Measurements from ENCODE around the gene CLSTN2. TPM values are rescaled to one million over a fixed set of nuclear protein-coding genes. Genes with fewer than 3 reads are reported as not detected.
"Not testable (repeated sequence)": the region's sequence is repeated elsewhere in the genome, so short reads cannot be mapped to it uniquely, and the experiment has no call there.

Gene CLSTN2
- total RNA-seq, 1 donor from 2014 or later: 80.9 TPM

DNA sequence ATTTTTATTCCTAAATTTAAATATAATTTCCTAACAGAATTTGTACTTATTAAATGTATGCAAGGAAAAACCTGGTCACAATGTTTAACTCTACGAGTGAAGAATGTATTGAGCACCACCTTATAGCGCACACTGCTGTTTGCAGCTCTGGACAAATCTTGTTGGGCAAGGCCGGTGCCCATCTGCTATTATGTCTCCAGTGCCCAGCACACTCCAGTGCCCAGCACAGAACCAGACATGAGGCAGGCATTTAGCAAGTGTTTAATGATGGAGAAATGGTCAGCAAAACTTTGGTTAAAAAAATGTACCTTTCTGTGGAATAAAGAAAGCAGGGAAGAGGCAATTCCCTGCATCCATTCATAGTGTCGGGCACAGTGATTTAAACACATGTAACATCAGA is 488.2 kb downstream of the CLSTN2 start:
- Histone ChIP-seq H3K9ac (ENCODE audit: low read length) (no peak overlapping the region), H3K4me2 (ENCODE audit: low read length) (no peak overlapping the region)
- TF ChIP-seq CTCF (IDR thresholded peaks at IDR 0.05; ENCODE audit: insufficient read depth, low read depth, low read length): no peak
- TF ChIP-seq EZH2 (IDR thresholded peaks at IDR 0.05; ENCODE audit: insufficient read depth, low read length): no peak

GRCh38 chr3:140423574-140423973 is 488.6 kb downstream of the CLSTN2 start:
- H3K27ac ChIP-seq (ENCODE audit: low read depth, low read length); H3K9ac ChIP-seq (ENCODE audit: low read length): not testable (repeated sequence)

More for the DNA sequence above, 488.2 kb downstream of the CLSTN2 start:
- DNase-seq (ENCODE audit: low read depth) (no peak), FAIRE-seq (no peak)
- no peaks in the 10 kb centered on the region for H3K36me3 ChIP-seq (ENCODE audit: insufficient read depth, low read length)
- H2AFZ ChIP-seq (ENCODE audit: low read depth, low read length): no peak overlapping the region
- H3K9me3 ChIP-seq (ENCODE audit: insufficient read depth, low read depth, low read length): no peaks in the 10 kb centered on the region
- no peaks in the 10 kb centered on the region for H3K27me3 Mint-ChIP-seq (ENCODE audit: low read depth, unreplicated experiment)
- no peaks in the 10 kb centered on the region for H3K79me2 ChIP-seq (ENCODE audit: insufficient read depth, low read length)
- H3K27ac ChIP-seq (ENCODE audit: low read depth, low read length): no peak overlapping the region
- no peaks in the 10 kb centered on the region for H4K20me1 ChIP-seq (ENCODE audit: insufficient read depth, low read length)
- peaks cover 47% of the 10 kb centered on the region for H3K4me1 Mint-ChIP-seq (ENCODE audit: low read depth, unreplicated experiment)
- no peak overlapping the region for H3K4me3 Mint-ChIP-seq (ENCODE audit: unreplicated experiment)
- H3K4me1 ChIP-seq (ENCODE audit: insufficient read depth, low read length): peaks cover 8% of the 10 kb centered on the region
- no peaks in the 10 kb centered on the region for H3K27me3 ChIP-seq (ENCODE audit: insufficient read depth, low read length)
- no peak overlapping the region for H3K4me3 ChIP-seq (ENCODE audit: insufficient read depth, low read depth, low read length)
- peak overlapping the region; percentile 97 for H3K27ac Mint-ChIP-seq (ENCODE audit: unreplicated experiment)
- peaks cover 5% of the 10 kb centered on the region for H3K9me3 Mint-ChIP-seq (ENCODE audit: unreplicated experiment)
- peaks cover 14% of the 10 kb centered on the region for H3K36me3 Mint-ChIP-seq (ENCODE audit: low read depth, unreplicated experiment)

GRCh38 chr3:140424211-140424610 is 489.2 kb downstream of the CLSTN2 start:
- no peaks in the 10 kb centered on the region for H3K79me2 ChIP-seq (ENCODE audit: insufficient read depth, low read length)
- no peaks in the 10 kb centered on the region for H3K9me3 ChIP-seq (ENCODE audit: insufficient read depth, low read depth, low read length)
- no peaks in the 10 kb centered on the region for H4K20me1 ChIP-seq (ENCODE audit: insufficient read depth, low read length)
- H3K36me3 ChIP-seq (ENCODE audit: insufficient read depth, low read length): no peaks in the 10 kb centered on the region
- H3K4me3 ChIP-seq (ENCODE audit: insufficient read depth, low read depth, low read length): no peak overlapping the region
- Mint-ChIP-seq H3K4me1 (ENCODE audit: low read depth, unreplicated experiment) (peaks cover 47% of the 10 kb centered on the region), H3K27ac (ENCODE audit: unreplicated experiment) (peak overlapping the region; percentile 97), H3K9me3 (ENCODE audit: unreplicated experiment) (peaks cover 5% of the 10 kb centered on the region), H3K4me3 (ENCODE audit: unreplicated experiment) (peak overlapping the region; percentile 36), H3K36me3 (ENCODE audit: low read depth, unreplicated experiment) (peaks cover 22% of the 10 kb centered on the region), H3K27me3 (ENCODE audit: low read depth, unreplicated experiment) (no peaks in the 10 kb centered on the region)
- no peak overlapping the region for H3K9ac ChIP-seq (ENCODE audit: low read length)
- no peak for TF ChIP-seq CTCF (IDR thresholded peaks at IDR 0.05; ENCODE audit: insufficient read depth, low read depth, low read length)
- TF ChIP-seq EZH2 (IDR thresholded peaks at IDR 0.05; ENCODE audit: insufficient read depth, low read length): no peak
- H2AFZ ChIP-seq (ENCODE audit: low read depth, low read length): no peak overlapping the region
- H3K4me1 ChIP-seq (ENCODE audit: insufficient read depth, low read length): peaks cover 8% of the 10 kb centered on the region
- H3K27me3 ChIP-seq (ENCODE audit: insufficient read depth, low read length): no peaks in the 10 kb centered on the region
- no peak overlapping the region for H3K27ac ChIP-seq (ENCODE audit: low read depth, low read length)
- FAIRE-seq (no peak), DNase-seq (ENCODE audit: low read depth) (no peak)
- H3K4me2 ChIP-seq (ENCODE audit: low read length): no peak overlapping the region

More at GRCh38 chr3:140423574-140423973, 488.6 kb downstream of the CLSTN2 start:
- H3K4me3 ChIP-seq (ENCODE audit: insufficient read depth, low read depth, low read length); H3K27me3 ChIP-seq (ENCODE audit: insufficient read depth, low read length); H3K79me2 ChIP-seq (ENCODE audit: insufficient read depth, low read length); H3K4me3 Mint-ChIP-seq (ENCODE audit: unreplicated experiment); H3K4me1 ChIP-seq (ENCODE audit: insufficient read depth, low read length); FAIRE-seq; H3K9me3 Mint-ChIP-seq (ENCODE audit: unreplicated experiment); H3K9me3 ChIP-seq (ENCODE audit: insufficient read depth, low read depth, low read length); H4K20me1 ChIP-seq (ENCODE audit: insufficient read depth, low read length); H3K4me2 ChIP-seq (ENCODE audit: low read length); H3K27me3 Mint-ChIP-seq (ENCODE audit: low read depth, unreplicated experiment); H2AFZ ChIP-seq (ENCODE audit: low read depth, low read length); DNase-seq (ENCODE audit: low read depth); H3K36me3 ChIP-seq (ENCODE audit: insufficient read depth, low read length): not testable (repeated sequence)
- peaks cover 17% of the 10 kb centered on the region for H3K36me3 Mint-ChIP-seq (ENCODE audit: low read depth, unreplicated experiment)
- H3K27ac Mint-ChIP-seq (ENCODE audit: unreplicated experiment): peak overlapping the region; percentile 97
- H3K4me1 Mint-ChIP-seq (ENCODE audit: low read depth, unreplicated experiment): peaks cover 47% of the 10 kb centered on the region
